Measurements from ENCODE around the gene TSC22D4.

TSC22D4 gene

GRCh38 chr7:100519580-100519979 lies 40.6 kb upstream of the TSC22D4 start:
- no peak for TF ChIP-seq CTCF (IDR thresholded peaks at IDR 0.05)
- H3K4me3 ChIP-seq (ENCODE audit: low read depth, low read length): no peak overlapping the region
- no peak overlapping the region for H3K4me2 ChIP-seq (ENCODE audit: low read length)
- no peaks in the 10 kb centered on the region for H3K4me1 ChIP-seq
- no peaks in the 10 kb centered on the region for H3K79me2 ChIP-seq
- no peaks in the 10 kb centered on the region for H3K27me3 ChIP-seq (ENCODE audit: control insufficient read depth, insufficient read depth, low read length)
- H3K9ac ChIP-seq: no peak overlapping the region
- no peaks in the 10 kb centered on the region for H3K36me3 ChIP-seq (ENCODE audit: control insufficient read depth, insufficient read depth, low read length)
- H3K9me3 ChIP-seq (ENCODE audit: control insufficient read depth, low read length): no peaks in the 10 kb centered on the region
- no peak overlapping the region for H3K27ac ChIP-seq
- H2AFZ ChIP-seq: no peak overlapping the region

- no peak for TF ChIP-seq CTCF (IDR thresholded peaks at IDR 0.05)
Measured at GRCh38 chr7:100517305-100517704, 38.3 kb upstream of the TSC22D4 start.

GRCh38 chr7:100516135-100516812 lies 37.3 kb upstream of the TSC22D4 start:
- TF ChIP-seq CTCF (IDR thresholded peaks at IDR 0.05): no peak
- no peaks in the 10 kb centered on the region for H3K4me1 ChIP-seq
- no peak overlapping the region for H3K27ac ChIP-seq
- H3K4me2 ChIP-seq (ENCODE audit: low read length): no peak overlapping the region
- no peak overlapping the region for H2AFZ ChIP-seq
- H3K9ac ChIP-seq: no peak overlapping the region
- no peaks in the 10 kb centered on the region for H3K36me3 ChIP-seq (ENCODE audit: control insufficient read depth, insufficient read depth, low read length)
- H3K79me2 ChIP-seq: no peaks in the 10 kb centered on the region
- H3K4me3 ChIP-seq (ENCODE audit: low read depth, low read length): no peak overlapping the region
- no peaks in the 10 kb centered on the region for H3K9me3 ChIP-seq (ENCODE audit: control insufficient read depth, low read length)
- no peaks in the 10 kb centered on the region for H3K27me3 ChIP-seq (ENCODE audit: control insufficient read depth, insufficient read depth, low read length)

More at GRCh38 chr7:100517305-100517704, 38.3 kb upstream of the TSC22D4 start:
- no peaks in the 10 kb centered on the region for H3K4me1 ChIP-seq
- H3K79me2 ChIP-seq: no peaks in the 10 kb centered on the region
- H3K9ac ChIP-seq: no peak overlapping the region
- no peaks in the 10 kb centered on the region for H3K9me3 ChIP-seq (ENCODE audit: control insufficient read depth, low read length)
- no peak overlapping the region for H2AFZ ChIP-seq
- no peaks in the 10 kb centered on the region for H3K36me3 ChIP-seq (ENCODE audit: control insufficient read depth, insufficient read depth, low read length)
- no peak overlapping the region for H3K4me2 ChIP-seq (ENCODE audit: low read length)
- no peak overlapping the region for H3K27ac ChIP-seq
- no peak overlapping the region for H3K4me3 ChIP-seq (ENCODE audit: low read depth, low read length)
- no peaks in the 10 kb centered on the region for H3K27me3 ChIP-seq (ENCODE audit: control insufficient read depth, insufficient read depth, low read length)

DNA sequence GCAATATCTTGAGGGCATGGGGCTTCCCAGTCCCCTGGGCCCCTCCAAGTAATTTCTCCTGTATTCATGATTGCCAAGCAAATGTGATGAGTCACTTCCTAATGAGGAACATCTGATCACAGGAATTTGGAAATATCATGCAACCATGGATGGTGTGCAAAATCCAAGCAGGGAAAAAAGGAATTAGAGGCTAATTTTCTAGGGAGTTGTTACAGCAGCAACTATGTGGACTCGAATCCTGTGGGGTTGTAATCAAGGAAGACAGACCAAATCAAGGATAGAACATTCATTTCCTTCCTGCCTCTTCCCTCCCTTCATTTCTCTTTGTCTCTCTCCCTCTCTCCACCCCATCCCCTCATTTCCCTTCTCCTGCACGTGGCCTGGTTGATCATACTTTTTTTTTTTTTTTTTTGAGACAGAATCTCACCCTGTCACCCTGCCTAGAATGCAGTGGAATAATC lies 36.1 kb upstream of the TSC22D4 start:
- Histone ChIP-seq H3K4me1 (no peaks in the 10 kb centered on the region), H2AFZ (no peak overlapping the region), H3K4me2 (ENCODE audit: low read length) (no peak overlapping the region), H3K79me2 (no peaks in the 10 kb centered on the region), H3K27me3 (ENCODE audit: control insufficient read depth, insufficient read depth, low read length) (no peaks in the 10 kb centered on the region), H3K36me3 (ENCODE audit: control insufficient read depth, insufficient read depth, low read length) (no peaks in the 10 kb centered on the region), H3K9ac (no peak overlapping the region), H3K4me3 (ENCODE audit: low read depth, low read length) (no peak overlapping the region), H3K27ac (no peak overlapping the region), H3K9me3 (ENCODE audit: control insufficient read depth, low read length) (no peaks in the 10 kb centered on the region)
- TF ChIP-seq CTCF (IDR thresholded peaks at IDR 0.05): no peak

GRCh38 chr7:100513212-100513810 lies 34.3 kb upstream of the TSC22D4 start:
- no peak overlapping the region for H3K9ac ChIP-seq
- no peak overlapping the region for H2AFZ ChIP-seq
- no peaks in the 10 kb centered on the region for H3K27me3 ChIP-seq (ENCODE audit: control insufficient read depth, insufficient read depth, low read length)
- no peak overlapping the region for H3K4me2 ChIP-seq (ENCODE audit: low read length)
- H3K27ac ChIP-seq: no peak overlapping the region
- H3K36me3 ChIP-seq (ENCODE audit: control insufficient read depth, insufficient read depth, low read length): no peaks in the 10 kb centered on the region
- no peak for TF ChIP-seq CTCF (IDR thresholded peaks at IDR 0.05)
- H3K79me2 ChIP-seq: no peaks in the 10 kb centered on the region
- no peak overlapping the region for H3K4me3 ChIP-seq (ENCODE audit: low read depth, low read length)
- no peaks in the 10 kb centered on the region for H3K4me1 ChIP-seq
- no peaks in the 10 kb centered on the region for H3K9me3 ChIP-seq (ENCODE audit: control insufficient read depth, low read length)

Data from parathyroid adenoma (tissue), 2 donors.